Stomach (tissue), 9 donors: Measurements from ENCODE around the gene TMEM169. TPM values are rescaled to one million over a fixed set of nuclear protein-coding genes. Genes with fewer than 3 reads are reported as not detected.

Experiments
- DNase-seq, 2 donors: peaks; one replicate each; pipeline versions ENCODE4 v3.0.0 to v3.0.0-alpha.2; 2013 to 2019
- H3K27ac ChIP-seq, 5 donors: fragments of 200-600 bp in 4 of 5; sonication (generic) in 4 of 5; one replicate each; pipeline ENCODE4 v1.5.1; 2013 to 2019; ENCODE audit warnings: mild to moderate bottlenecking in 1 of 5, moderate library complexity in 1 of 5
- H3K27me3 ChIP-seq, 3 donors: fragments of 200-600 bp; sonication (generic); one replicate each; pipeline ENCODE4 v1.5.1; 2017 to 2019; ENCODE audit warnings: mixed run types in 1 of 3
- H3K36me3 ChIP-seq, 4 donors: fragments of 200-600 bp; sonication (generic); 1 replicate in 3 of 4; 2 replicates in 1 of 4; pipeline ENCODE4 v1.5.1; 2016 to 2019
- H3K4me1 ChIP-seq, 4 donors: fragments of 200-600 bp; sonication (generic); one replicate each; pipeline ENCODE4 v1.5.1; 2016 to 2019
- H3K4me3 ChIP-seq, 4 donors: fragments of 200-600 bp; sonication (generic) in 3 of 4; one replicate each; pipeline ENCODE4 v1.5.1; 2016 to 2019; ENCODE audit warnings: mild to moderate bottlenecking in 1 of 4
- H3K9me3 ChIP-seq, 4 donors: fragments of 200-600 bp; sonication (generic); one replicate each; pipeline ENCODE4 v1.5.1; 2016 to 2019
- EP300 ChIP-seq: sonication (generic); formaldehyde crosslinking; IDR thresholded peaks from one replicate; pipeline ENCODE4 v1.6.1; 2017; ENCODE audit warnings: antibody characterized with exemption
- POLR2A ChIP-seq, 4 donors: fragments of 450-650 bp; IDR thresholded peaks; one replicate each; pipeline ENCODE4 v1.6.1; 2016; ENCODE audit warnings: antibody characterized with exemption in 4 of 4, control low read depth in 2 of 4, mild to moderate bottlenecking in 1 of 4, moderate library complexity in 1 of 4
- POLR2AphosphoS5 ChIP-seq, 3 donors: sonication (generic); formaldehyde crosslinking; IDR thresholded peaks; one replicate each; pipeline ENCODE4 v1.6.1; 2016; ENCODE audit warnings: antibody characterized with exemption in 3 of 3
- WGBS, 5 donors: extraction: QIAGEN DNeasy Blood & Tissue Kit in 3 of 5; methylation state at CpG; one replicate each; pipeline versions ENCODE4 v1.1.5 to v1.1.7; 2013 to 2018; 5-methylcytosine and 5-hydroxymethylcytosine counted together
- intact Hi-C: fragments of 100-400 bp; cut with DNase I; formaldehyde crosslinking; loops from one replicate; pipeline ENCODE4 v1.15.1; 2023; ENCODE audit warnings: low total_unique reads
- polyA plus RNA-seq, 3 donors: library from polyadenylated mRNA; stranded (reverse); fragments of 200-250 nt; gene quantifications; one replicate each; pipeline ENCODE4 v1.2.3, GENCODE V29; 2013
- total RNA-seq, 5 donors: library from RNA; depleted of rRNA; stranded (reverse); fragments of >200 nt; gene quantifications; one replicate each; pipeline versions ENCODE4 v1.1.0 to v1.2.3, GENCODE V29; 2014 to 2016
- TF ChIP-seq, protein P1 (sequence below), 7 experiments: fragments of 450-650 bp in 4 of 7; fragments of 200-600 bp in 3 of 7; sonication (generic) in 3 of 7; IDR thresholded peaks; one replicate each; pipeline ENCODE4 v1.5.1; 2016 to 2019; ENCODE audit warnings: antibody characterized with exemption in 7 of 7, control low read depth in 2 of 7, mild to moderate bottlenecking in 1 of 7
- donor health status: healthy with polysubstance abuse.
- donor health status: Bipolar disorder and iron deficiency.
- donor health status: healthy.

Gene TMEM169
- total and polyA plus RNA-seq, 8 donors: 0.05 to 2.8 (median 0.55) TPM; not detected in 3

DNA sequence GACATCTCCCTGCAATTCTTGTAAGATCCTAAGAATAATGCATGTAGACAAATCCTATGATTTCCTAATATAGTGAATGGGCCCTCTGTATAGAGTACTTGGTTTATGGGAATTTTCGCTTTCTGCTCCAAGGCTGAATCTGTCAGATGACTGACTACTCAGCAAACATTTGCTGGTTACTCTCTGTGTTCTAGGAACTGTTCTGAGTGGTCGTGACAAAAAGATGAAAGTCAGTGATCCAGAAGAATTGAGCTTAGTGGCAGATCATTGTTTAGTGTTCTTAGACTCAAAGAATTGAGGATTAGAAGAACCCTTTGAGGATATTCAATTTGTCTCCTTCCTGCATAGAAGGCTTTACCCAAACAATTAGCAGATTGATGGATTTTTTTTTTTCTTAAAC lies 37.4 kb downstream of the TMEM169 start:
- Histone ChIP-seq H3K4me1 (peaks cover 15 to 54% (median 31%) of the 10 kb centered on the region in 4 donors), H3K27me3 (no peaks in the 10 kb centered on the region), H3K4me3 (no peak overlapping the region), H3K27ac (no peak overlapping the region), H3K9me3 (no peaks in the 10 kb centered on the region), H3K36me3 (peaks cover 33 to 86% (median 84%) of the 10 kb centered on the region in 4 donors)
- 74 to 84% (median 78%) methylated on average over 2 of the region's 2 CpGs for WGBS, 5 donors
- TF ChIP-seq, protein P1, sequence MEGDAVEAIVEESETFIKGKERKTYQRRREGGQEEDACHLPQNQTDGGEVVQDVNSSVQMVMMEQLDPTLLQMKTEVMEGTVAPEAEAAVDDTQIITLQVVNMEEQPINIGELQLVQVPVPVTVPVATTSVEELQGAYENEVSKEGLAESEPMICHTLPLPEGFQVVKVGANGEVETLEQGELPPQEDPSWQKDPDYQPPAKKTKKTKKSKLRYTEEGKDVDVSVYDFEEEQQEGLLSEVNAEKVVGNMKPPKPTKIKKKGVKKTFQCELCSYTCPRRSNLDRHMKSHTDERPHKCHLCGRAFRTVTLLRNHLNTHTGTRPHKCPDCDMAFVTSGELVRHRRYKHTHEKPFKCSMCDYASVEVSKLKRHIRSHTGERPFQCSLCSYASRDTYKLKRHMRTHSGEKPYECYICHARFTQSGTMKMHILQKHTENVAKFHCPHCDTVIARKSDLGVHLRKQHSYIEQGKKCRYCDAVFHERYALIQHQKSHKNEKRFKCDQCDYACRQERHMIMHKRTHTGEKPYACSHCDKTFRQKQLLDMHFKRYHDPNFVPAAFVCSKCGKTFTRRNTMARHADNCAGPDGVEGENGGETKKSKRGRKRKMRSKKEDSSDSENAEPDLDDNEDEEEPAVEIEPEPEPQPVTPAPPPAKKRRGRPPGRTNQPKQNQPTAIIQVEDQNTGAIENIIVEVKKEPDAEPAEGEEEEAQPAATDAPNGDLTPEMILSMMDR (IDR thresholded peaks at IDR 0.05): no peak
- no peak for TF ChIP-seq POLR2AphosphoS5 (IDR thresholded peaks at IDR 0.05)
- no peak for TF ChIP-seq EP300
- no peak for TF ChIP-seq POLR2A (IDR thresholded peaks at IDR 0.05)
- intact Hi-C loops: no loop called here
- no peak for DNase-seq

DNA sequence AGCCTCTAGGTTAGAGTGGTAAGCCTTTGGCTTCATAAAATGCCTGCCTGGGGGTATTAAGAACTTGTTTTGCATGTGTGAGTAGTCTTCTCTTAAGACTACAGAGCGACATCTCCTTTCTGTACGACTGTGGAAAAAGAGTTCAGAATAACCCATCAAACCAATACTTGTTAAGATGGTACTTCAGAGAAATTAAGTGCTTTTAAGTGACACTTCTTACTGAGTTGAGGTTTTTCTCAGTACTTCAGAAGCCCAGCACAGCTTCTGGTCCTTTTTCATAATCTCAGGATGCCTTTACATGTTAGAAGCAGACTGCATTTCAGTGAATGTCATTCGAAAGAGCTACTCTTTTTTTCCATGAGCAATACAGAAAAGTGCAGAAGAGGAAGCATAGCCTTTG lies 38.3 kb downstream of the TMEM169 start:
- peaks cover 40 to 90% (median 89%) of the 10 kb centered on the region in 4 donors for H3K36me3 ChIP-seq
- DNase-seq: no peak
- intact Hi-C loops: no loop called here
- 66 to 90% (median 87%) methylated on average over 3 of the region's 3 CpGs for WGBS, 5 donors
- H3K27me3 ChIP-seq: no peaks in the 10 kb centered on the region
- peaks cover 12 to 47% (median 29%) of the 10 kb centered on the region in 4 donors for H3K4me1 ChIP-seq
- no peak overlapping the region for H3K4me3 ChIP-seq
- TF ChIP-seq POLR2AphosphoS5 (IDR thresholded peaks at IDR 0.05) (no peak), POLR2A (IDR thresholded peaks at IDR 0.05) (no peak), EP300 (no peak)
- TF ChIP-seq, protein P1 (IDR thresholded peaks at IDR 0.05): no peak
- H3K9me3 ChIP-seq: no peaks in the 10 kb centered on the region
- no peak overlapping the region for H3K27ac ChIP-seq

DNA sequence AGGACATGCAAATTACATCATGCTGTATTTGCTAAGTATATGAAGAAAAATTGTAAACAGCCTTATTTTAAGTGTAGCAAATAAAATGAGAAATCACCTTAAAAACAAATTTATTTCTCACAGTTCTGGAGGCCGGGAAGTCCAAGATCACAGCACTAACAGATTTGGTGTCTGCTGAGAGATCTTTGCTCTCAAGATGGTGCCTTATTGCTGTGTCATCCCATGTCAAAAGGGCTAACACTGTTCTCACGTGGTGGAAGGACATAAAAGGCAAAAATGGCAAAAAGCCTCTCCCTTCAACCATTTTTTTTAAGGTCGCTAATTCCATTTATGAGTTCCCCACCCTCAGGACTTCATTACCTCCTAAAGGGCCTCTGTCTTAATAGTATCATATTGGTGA lies 39.5 kb downstream of the TMEM169 start:
- H3K27ac ChIP-seq: no peak overlapping the region
- no peak overlapping the region for H3K4me3 ChIP-seq
- intact Hi-C loops: no loop called here
- no peaks in the 10 kb centered on the region for H3K9me3 ChIP-seq
- DNase-seq: no peak
- peaks cover 52 to 100% (median 100%) of the 10 kb centered on the region in 4 donors for H3K36me3 ChIP-seq
- peaks cover 6 to 35% (median 20%) of the 10 kb centered on the region in 4 donors for H3K4me1 ChIP-seq
- WGBS, 5 donors: 85 to 89% (median 88%) methylated on average over 3 of the region's 3 CpGs
- no peak for TF ChIP-seq POLR2AphosphoS5 (IDR thresholded peaks at IDR 0.05)
- H3K27me3 ChIP-seq: no peaks in the 10 kb centered on the region

DNA sequence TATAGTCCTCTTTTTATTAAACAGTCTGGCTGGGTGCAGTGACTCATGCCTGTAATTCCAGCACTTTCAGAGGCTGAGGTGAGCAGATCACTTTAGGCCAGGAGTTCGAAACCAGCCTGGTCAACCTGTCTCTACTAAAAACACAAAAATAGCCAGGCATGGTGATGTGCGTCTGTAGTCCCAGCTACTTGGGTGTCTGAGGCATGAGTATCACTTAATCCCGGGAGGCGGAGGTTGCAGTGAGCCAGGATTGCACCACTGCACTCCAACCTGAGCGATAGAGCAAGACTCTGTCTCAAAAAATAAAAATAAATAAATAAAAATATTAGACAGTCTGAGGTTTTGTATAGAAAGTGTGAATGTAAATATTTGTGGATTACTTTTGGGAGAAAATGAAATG lies 45.2 kb downstream of the TMEM169 start:
- no peak for TF ChIP-seq POLR2A (IDR thresholded peaks at IDR 0.05)
- TF ChIP-seq, protein P1 (IDR thresholded peaks at IDR 0.05): no peak
- no peaks in the 10 kb centered on the region for H3K27me3 ChIP-seq
- WGBS, 5 donors: 89 to 97% (median 92%) methylated on average over 5 of the region's 5 CpGs
- intact Hi-C loops: no loop called here
- H3K9me3 ChIP-seq: no peaks in the 10 kb centered on the region
- no peak for DNase-seq
- H3K27ac ChIP-seq: no peak overlapping the region
- peaks cover 76 to 100% (median 96%) of the 10 kb centered on the region in 4 donors for H3K36me3 ChIP-seq
- no peak overlapping the region for H3K4me3 ChIP-seq
- H3K4me1 ChIP-seq: peaks cover 21 to 56% (median 35%) of the 10 kb centered on the region in 4 donors

DNA sequence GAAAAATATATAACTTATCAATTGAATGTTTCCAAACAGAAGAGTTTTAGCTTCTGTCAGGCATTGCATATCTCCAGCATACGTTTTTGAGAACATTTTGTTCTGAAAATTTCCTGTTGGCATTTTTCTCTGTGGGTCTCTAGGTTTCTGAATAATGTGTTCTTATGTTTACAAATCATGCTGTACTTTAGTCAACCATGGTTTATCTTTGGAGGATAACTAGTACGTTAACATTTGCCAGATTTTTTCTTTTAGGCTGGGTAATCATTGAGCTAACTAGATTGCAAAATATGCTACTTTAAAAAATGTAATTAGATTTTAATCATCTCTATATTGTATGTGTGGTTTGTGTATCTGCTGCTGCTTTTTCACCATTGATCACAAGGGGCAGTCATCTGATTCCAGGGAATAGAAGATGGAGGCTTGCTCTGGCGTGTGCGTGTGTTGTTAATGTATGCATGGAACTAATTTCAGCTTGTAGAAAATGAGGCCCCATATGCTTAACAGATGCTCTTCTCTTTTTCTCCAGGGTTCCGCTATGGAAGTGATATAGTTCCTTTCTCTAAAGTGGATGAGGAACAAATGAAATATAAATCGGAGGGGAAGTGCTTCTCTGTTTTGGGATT lies 48.7 kb downstream of the TMEM169 start:
- intact Hi-C loops: no loop called here
- Histone ChIP-seq H3K27me3 (no peaks in the 10 kb centered on the region), H3K4me3 (no peak overlapping the region), H3K36me3 (peaks cover 66 to 100% (median 96%) of the 10 kb centered on the region in 4 donors), H3K27ac (peak overlapping the region in 4 of 5 donors; percentile 56 to 74 (median 68)), H3K4me1 (peaks cover 18 to 66% (median 43%) of the 10 kb centered on the region in 4 donors), H3K9me3 (no peaks in the 10 kb centered on the region)
- TF ChIP-seq POLR2A (IDR thresholded peaks at IDR 0.05) (no peak), POLR2AphosphoS5 (IDR thresholded peaks at IDR 0.05) (no peak), EP300 (no peak)
- TF ChIP-seq, protein P1 (IDR thresholded peaks at IDR 0.05): no peak
- DNase-seq: no peak
- 60 to 70% (median 65%) methylated on average over 6 of the region's 6 CpGs for WGBS, 5 donors
